ENCODE data around the gene DDR1. TPM values are rescaled to one million over a fixed set of nuclear protein-coding genes. Genes with fewer than 3 reads are reported as not detected.
A peak's percentile ranks its signal among the peaks of the same experiment; 100 is the strongest.
"Not testable (repeated sequence)": the region's sequence is repeated elsewhere in the genome, so short reads cannot be mapped to it uniquely, and the experiment has no call there.

DDR1 gene
- total and polyA plus RNA-seq, 2 donors from 2014 or later, result 95.8 to 362 TPM

- H3K36me3 ChIP-seq (ENCODE audit: control insufficient read depth in 2 of 3, insufficient read depth in 3 of 3, low read length in 3 of 3), result peaks cover 2 to 28% (median 11%) of the 10 kb centered on the region in 3 donors
- FAIRE-seq (peak; percentile 94), DNase-seq (peak; percentile 96 to 99 (median 97))
- H3K4me1 ChIP-seq (ENCODE audit: control insufficient read depth in 2 of 3, insufficient read depth in 2 of 3, low read depth in 1 of 3, low read length in 3 of 3), result peaks cover 0 to 10% (median 8%) of the 10 kb centered on the region in 3 donors
- peak within 1 kb of the TSS; percentile 53 to 61 for H3K27ac ChIP-seq (ENCODE audit: low read depth in 2 of 2, low read length in 2 of 2)
- peak within 1 kb of the TSS; percentile 78 to 95 (median 89) for H3K9ac ChIP-seq (ENCODE audit: low read length in 3 of 3)
- no peaks in the 10 kb centered on the region for H3K9me3 ChIP-seq (ENCODE audit: control insufficient read depth in 2 of 3, insufficient read depth in 1 of 3, low read length in 3 of 3)
- intact Hi-C loops (cut with DNase I), result no loop called here
- TF ChIP-seq, protein P1, sequence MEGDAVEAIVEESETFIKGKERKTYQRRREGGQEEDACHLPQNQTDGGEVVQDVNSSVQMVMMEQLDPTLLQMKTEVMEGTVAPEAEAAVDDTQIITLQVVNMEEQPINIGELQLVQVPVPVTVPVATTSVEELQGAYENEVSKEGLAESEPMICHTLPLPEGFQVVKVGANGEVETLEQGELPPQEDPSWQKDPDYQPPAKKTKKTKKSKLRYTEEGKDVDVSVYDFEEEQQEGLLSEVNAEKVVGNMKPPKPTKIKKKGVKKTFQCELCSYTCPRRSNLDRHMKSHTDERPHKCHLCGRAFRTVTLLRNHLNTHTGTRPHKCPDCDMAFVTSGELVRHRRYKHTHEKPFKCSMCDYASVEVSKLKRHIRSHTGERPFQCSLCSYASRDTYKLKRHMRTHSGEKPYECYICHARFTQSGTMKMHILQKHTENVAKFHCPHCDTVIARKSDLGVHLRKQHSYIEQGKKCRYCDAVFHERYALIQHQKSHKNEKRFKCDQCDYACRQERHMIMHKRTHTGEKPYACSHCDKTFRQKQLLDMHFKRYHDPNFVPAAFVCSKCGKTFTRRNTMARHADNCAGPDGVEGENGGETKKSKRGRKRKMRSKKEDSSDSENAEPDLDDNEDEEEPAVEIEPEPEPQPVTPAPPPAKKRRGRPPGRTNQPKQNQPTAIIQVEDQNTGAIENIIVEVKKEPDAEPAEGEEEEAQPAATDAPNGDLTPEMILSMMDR (IDR thresholded peaks at IDR 0.05; ENCODE audit: borderline replicate concordance, extremely low read depth, insufficient read depth), result peak; percentile 2
- peak within 1 kb of the TSS; percentile 94 to 97 (median 96) for H3K4me3 ChIP-seq (ENCODE audit: low read length in 3 of 3)
- no peaks in the 10 kb centered on the region for H3K27me3 ChIP-seq (ENCODE audit: control insufficient read depth, insufficient read depth, low read length)
Observed at GRCh38 chr6:30907758-30908591, 23.7 kb downstream of the DDR1 start, which contains the start of gene GTF2H4. TSS of gene GTF2H4 (plus strand) at chr6:30908207.

DNA sequence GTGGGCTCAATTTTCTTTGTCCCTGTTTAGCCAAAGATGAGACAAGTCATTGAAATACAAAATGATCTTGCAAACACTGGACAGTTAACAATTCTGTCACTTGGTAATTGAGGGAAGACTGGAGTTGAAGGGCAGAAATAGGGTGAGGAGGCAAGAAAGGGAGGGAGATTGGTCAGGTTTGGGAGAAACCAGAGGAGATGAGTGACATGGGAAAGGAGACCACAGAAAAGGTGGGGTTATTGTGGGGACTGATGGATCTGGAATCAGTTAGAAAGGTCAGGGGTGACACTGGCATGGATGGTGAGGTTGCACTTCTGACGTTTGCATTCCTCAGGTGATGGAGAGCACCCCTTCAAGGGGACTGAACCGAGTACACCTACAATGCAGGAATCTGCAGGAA, 24.4 kb downstream of the DDR1 start:
- Histone ChIP-seq H3K4me1 (ENCODE audit: control insufficient read depth in 2 of 3, insufficient read depth in 2 of 3, low read depth in 1 of 3, low read length in 3 of 3) (peaks cover 0 to 16% (median 10%) of the 10 kb centered on the region in 3 donors), H3K4me3 (ENCODE audit: low read length in 3 of 3) (peak overlapping the region; percentile 94 to 97 (median 96)), H3K9ac (ENCODE audit: low read length in 3 of 3) (peak overlapping the region; percentile 78 to 95 (median 89)), H3K36me3 (ENCODE audit: control insufficient read depth in 2 of 3, insufficient read depth in 3 of 3, low read length in 3 of 3) (peaks cover 2 to 30% (median 11%) of the 10 kb centered on the region in 3 donors), H3K9me3 (ENCODE audit: control insufficient read depth in 2 of 3, insufficient read depth in 1 of 3, low read length in 3 of 3) (no peaks in the 10 kb centered on the region), H3K27me3 (ENCODE audit: control insufficient read depth, insufficient read depth, low read length) (no peaks in the 10 kb centered on the region), H3K27ac (ENCODE audit: low read depth in 2 of 2, low read length in 2 of 2) (no peak overlapping the region)
- TF ChIP-seq, protein P1 (IDR thresholded peaks at IDR 0.05; ENCODE audit: borderline replicate concordance, extremely low read depth, insufficient read depth), result no peak
- DNase-seq (no peak), FAIRE-seq (no peak)
- intact Hi-C loops (cut with DNase I), result no loop called here

GRCh38 chr6:30910473-30910872, 26.2 kb downstream of the DDR1 start:
- intact Hi-C loops (cut with DNase I), result loop anchor here (10.0 kb wide), 1 partner anchor 164 kb away; no protein-coding TSS in a partner anchor
- not testable (repeated sequence) for FAIRE-seq

More at GRCh38 chr6:30910473-30910872, 26.2 kb downstream of the DDR1 start:
- peak in 1 of 5 donors; percentile 78 for DNase-seq
- H3K27ac ChIP-seq (ENCODE audit: low read depth in 2 of 2, low read length in 2 of 2); H3K9me3 ChIP-seq (ENCODE audit: control insufficient read depth in 2 of 3, insufficient read depth in 1 of 3, low read length in 3 of 3); H3K4me3 ChIP-seq (ENCODE audit: low read length in 3 of 3); H3K27me3 ChIP-seq (ENCODE audit: control insufficient read depth, insufficient read depth, low read length); H3K9ac ChIP-seq (ENCODE audit: low read length in 3 of 3): not testable (repeated sequence)
- Histone ChIP-seq H3K36me3 (ENCODE audit: control insufficient read depth in 2 of 3, insufficient read depth in 3 of 3, low read length in 3 of 3) (peaks cover 2 to 30% (median 11%) of the 10 kb centered on the region in 3 donors), H3K4me1 (ENCODE audit: control insufficient read depth in 2 of 3, insufficient read depth in 2 of 3, low read depth in 1 of 3, low read length in 3 of 3) (peaks cover 0 to 22% (median 19%) of the 10 kb centered on the region in 3 donors)
